ENCODE data around the gene WNT6.

The WNT6 gene

DNA sequence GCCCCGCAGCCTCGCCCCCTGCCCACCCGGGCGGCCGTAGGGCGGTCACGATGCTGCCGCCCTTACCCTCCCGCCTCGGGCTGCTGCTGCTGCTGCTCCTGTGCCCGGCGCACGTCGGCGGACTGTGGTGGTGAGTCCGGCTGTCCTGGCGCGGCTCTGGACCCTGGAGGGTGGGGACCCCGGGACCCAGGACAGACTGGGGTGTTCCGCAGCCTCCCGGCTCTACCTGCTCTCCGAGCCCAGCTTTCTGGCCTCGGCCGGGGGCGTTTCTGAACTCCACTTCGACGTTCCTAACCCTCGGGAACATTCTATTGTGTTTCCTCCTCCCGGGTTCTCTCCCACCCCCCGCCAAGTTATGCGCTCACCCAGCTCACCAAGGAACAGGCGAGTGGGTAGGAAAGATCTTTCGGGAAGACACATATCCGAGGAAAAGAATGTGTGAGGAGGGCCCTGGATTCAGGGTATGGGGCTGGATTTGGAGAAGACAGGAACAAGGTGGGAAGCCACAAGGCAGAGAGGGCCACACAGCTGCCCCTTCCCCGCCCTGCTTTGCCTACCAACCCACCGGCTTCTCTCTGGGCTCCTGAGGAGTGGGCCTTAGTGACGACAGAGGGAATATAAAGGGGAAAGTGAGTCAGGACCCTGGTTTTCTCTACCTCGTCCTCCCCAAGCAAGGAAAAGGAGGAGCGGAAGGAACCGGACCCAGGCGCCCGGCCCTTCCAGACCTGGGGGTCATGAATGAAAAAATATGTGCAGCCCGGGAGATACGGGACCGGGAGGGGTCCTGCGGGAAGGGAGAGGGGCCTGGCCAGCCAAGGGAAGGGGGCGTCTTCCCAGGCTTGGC is 605 bp downstream of the WNT6 start:
- TF ChIP-seq GATA2 (IDR thresholded peaks at IDR 0.05; ENCODE audit: low read depth, low read length) = no peak
- TF ChIP-seq GATA3 (IDR thresholded peaks at IDR 0.05; ENCODE audit: low read depth, low read length) = no peak

DNA sequence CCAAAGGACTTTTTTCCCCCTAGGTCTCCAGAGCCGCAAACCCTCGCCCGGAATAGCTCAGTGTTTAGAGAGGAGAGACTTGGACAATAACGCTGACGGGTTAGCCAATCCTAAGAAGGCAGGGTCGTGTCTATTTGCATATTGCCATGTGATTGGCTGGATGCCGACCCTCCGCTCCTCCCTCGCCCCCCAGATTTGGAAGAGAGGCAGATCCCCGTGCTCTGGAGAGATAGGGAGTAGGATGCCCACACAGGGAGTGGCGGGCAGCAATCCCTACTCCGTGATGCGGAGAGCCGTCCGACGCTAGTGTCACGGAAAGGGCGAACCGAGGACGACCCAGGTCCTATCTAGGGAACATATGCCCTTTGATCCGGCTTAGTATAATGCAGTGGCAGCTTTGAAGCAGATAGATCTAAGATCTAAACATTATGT is 1.4 kb downstream of the WNT6 start:
- TF ChIP-seq GATA3 (IDR thresholded peaks at IDR 0.05; ENCODE audit: low read depth, low read length) = no peak
- peak; percentile 36; the same call in 1 of the 2 replicates for TF ChIP-seq GATA2 (IDR thresholded peaks at IDR 0.05; ENCODE audit: low read depth, low read length)

DNA sequence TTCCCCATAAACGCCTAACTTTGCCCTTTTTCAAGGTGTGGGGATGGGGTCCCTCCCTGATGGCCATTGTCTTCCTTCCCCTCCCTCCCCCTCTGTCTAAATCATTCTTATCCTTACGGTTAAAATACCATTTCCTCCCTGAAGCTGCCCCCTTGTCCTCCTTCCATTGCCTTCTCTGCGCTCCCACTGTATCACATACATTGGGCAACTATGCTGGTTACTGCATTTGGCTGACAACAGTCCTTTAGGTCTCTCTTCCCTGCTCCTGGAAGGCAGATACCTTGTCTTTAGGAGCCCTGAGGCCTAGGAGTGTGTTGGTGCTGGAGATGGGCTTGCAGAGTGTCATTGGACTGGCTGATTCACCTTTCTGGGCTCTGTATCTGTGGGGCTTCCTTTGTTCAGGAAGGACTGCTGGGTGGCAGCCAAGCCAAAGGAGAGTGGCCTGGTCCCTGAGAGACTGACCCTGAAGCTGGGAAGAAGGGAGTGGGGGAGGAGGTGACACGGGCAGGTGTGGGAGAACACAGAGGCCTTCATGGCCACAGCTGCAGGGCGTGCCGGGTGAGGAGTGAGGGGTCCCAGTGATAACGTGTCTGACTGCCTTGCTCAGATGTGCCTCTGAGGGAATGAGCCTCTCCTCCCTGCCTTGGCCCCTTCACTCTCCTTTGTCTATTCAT is 2.2 kb downstream of the WNT6 start:
- TF ChIP-seq GATA2 (IDR thresholded peaks at IDR 0.05; ENCODE audit: low read depth, low read length) = no peak
- TF ChIP-seq GATA3 (IDR thresholded peaks at IDR 0.05; ENCODE audit: low read depth, low read length) = no peak

DNA sequence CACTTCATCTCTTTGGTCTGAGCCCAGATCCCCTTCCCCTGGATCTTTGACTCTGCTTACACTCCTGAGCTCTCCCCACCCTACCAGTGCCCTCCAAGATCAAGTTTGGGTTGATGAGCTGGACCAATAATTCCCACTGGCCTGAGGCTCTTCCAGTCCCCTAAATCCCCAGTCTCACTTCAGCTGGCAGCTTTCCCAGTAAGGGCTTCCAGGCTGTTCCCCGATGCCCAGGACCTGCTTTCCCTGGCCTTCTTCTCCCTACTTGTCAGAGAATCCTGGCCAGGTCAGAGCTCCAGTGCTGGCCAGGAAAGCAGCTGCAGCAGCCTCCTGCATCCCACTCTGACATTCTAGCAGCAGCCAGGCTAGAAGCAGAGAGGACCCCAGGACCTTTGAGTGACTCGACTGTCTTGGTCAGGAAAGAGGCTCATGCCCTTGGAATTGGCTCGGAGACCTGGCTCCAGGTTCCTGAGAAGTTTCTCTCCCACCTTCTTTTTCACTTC is 3.5 kb downstream of the WNT6 start:
- TF ChIP-seq GATA3 (IDR thresholded peaks at IDR 0.05; ENCODE audit: low read depth, low read length) (no peak), GATA2 (IDR thresholded peaks at IDR 0.05; ENCODE audit: low read depth, low read length) (no peak)

DNA sequence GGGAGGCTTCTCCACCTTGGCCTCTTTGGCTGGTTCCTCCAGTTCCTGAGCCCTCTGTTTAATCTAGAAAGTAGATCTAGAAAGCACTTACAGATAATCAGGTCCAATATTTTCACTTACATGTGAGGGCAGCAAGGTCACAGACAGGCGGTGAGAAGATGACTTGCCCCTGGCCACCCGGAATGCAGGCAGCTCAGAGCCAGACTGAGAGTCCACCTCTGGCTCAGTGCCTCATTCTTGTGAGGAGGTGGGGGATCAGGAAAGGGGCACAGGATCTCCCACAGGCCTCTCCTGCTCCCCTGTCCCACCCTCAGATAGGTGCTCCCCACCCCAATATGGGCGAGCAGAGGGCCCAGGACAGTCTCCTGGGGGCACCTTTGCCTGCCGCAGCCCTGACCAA is 5.8 kb downstream of the WNT6 start:
- no peak for TF ChIP-seq GATA3 (IDR thresholded peaks at IDR 0.05; ENCODE audit: low read depth, low read length)
- no peak for TF ChIP-seq GATA2 (IDR thresholded peaks at IDR 0.05; ENCODE audit: low read depth, low read length)

DNA sequence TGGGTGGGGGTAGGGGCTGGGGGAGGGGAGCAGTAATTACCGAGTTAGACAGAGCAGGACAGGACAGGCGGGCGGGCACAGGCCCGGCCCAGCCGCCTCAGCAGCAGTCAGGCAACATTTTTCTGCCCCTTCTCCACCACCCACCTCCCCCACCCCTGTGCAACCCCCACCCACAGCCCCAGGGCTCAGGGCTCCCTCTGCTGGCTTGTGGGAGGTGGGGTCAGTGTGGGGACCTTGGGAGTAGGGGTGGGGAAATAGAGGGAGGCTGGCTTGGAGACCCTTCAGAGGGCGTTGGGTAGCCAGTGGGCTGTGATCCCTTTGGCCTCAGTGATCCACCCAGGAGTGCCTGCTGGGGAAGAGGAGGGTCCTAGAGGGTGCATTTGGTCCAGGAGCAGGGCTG is 6.4 kb downstream of the WNT6 start:
- TF ChIP-seq GATA3 (IDR thresholded peaks at IDR 0.05; ENCODE audit: low read depth, low read length) (no peak), GATA2 (IDR thresholded peaks at IDR 0.05; ENCODE audit: low read depth, low read length) (no peak)

DNA sequence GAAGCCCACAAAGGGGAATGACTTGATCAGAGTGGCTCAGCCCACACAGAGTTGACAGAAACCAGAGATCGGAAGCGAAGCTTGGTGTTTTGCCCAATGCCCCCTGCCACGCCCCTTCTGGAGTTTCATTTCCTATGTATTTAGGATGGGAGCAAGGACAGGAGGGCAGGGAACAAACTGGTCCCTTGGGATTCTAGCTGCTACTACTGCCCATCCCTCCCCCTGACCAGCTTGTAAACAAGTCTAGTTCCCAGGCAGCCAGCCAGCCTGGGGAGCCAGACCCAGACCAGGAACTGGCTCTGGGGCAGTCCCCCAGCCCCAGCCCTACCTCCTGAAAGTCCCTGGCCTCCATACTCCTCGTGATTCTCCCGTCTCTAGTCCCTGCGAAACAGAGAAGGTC is 8.3 kb downstream of the WNT6 start:
- TF ChIP-seq GATA3 (IDR thresholded peaks at IDR 0.05; ENCODE audit: low read depth, low read length) (no peak), GATA2 (IDR thresholded peaks at IDR 0.05; ENCODE audit: low read depth, low read length) (no peak)

DNA sequence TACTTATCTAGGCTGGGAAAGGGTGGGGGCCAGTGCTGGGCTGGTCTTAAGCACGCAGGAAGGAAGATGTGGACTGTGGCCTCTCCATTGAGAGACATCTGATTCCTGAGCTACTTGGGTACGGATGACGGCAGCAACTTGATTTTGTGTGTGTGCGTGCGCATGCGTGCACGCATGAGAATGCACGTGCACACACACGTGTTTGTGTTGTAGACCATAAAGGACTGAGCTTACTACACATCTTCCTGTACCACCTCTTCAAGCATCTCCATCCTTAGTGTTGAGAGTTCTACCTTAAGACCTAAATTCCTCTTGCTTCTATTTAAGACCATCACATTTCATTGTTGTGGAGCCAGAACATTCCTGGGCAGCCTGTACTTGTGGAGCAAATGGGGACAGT is 9.5 kb downstream of the WNT6 start:
- TF ChIP-seq GATA3 (IDR thresholded peaks at IDR 0.05; ENCODE audit: low read depth, low read length) (no peak), GATA2 (IDR thresholded peaks at IDR 0.05; ENCODE audit: low read depth, low read length) (no peak)

DNA sequence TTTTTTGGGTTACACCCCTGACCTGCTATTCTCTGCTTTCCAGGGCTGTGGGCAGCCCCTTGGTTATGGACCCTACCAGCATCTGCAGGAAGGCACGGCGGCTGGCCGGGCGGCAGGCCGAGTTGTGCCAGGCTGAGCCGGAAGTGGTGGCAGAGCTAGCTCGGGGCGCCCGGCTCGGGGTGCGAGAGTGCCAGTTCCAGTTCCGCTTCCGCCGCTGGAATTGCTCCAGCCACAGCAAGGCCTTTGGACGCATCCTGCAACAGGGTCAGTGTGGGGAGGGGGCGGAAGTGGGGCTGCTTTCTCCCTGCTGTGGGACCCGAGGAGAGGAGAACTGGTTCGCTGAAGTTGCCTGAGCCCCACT is 11.4 kb downstream of the WNT6 start:
- TF ChIP-seq GATA3 (IDR thresholded peaks at IDR 0.05; ENCODE audit: low read depth, low read length) (no peak), GATA2 (IDR thresholded peaks at IDR 0.05; ENCODE audit: low read depth, low read length) (no peak)

DNA sequence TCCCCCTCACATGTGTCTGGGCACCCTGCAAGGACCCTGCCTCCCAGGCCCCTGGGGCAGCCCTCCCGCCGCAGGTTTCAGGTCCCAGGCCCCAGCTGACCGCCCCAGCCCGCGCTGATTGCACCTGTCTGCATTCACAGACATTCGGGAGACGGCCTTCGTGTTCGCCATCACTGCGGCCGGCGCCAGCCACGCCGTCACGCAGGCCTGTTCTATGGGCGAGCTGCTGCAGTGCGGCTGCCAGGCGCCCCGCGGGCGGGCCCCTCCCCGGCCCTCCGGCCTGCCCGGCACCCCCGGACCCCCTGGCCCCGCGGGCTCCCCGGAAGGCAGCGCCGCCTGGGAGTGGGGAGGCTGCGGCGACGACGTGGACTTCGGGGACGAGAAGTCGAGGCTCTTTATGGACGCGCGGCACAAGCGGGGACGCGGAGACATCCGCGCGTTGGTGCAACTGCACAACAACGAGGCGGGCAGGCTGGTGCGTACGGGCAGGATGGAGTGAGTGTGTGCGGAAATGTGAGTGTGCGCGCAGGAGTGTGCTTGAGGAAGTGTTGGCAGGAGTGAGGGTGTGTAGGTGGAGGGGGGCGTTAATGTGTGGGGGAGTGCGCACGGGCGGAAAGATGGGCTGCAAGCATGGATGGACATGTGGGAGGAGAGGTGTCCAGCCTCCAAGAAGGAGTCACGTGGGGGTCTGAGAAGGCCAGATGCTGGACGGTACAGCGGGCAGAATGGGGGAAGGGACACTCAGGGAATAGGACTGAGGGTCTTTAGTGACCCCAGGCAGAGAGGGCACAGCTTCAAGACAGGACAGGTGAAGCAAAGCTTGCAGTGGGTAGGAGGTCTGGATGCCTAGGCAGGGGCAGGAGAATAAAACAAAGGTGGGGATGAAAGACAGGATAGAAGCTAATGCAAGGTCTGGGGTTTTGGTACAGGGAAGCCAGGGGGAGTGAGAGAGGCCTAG is 12.0 kb downstream of the WNT6 start:
- no peak for TF ChIP-seq GATA3 (IDR thresholded peaks at IDR 0.05; ENCODE audit: low read depth, low read length)
- no peak for TF ChIP-seq GATA2 (IDR thresholded peaks at IDR 0.05; ENCODE audit: low read depth, low read length)

DNA sequence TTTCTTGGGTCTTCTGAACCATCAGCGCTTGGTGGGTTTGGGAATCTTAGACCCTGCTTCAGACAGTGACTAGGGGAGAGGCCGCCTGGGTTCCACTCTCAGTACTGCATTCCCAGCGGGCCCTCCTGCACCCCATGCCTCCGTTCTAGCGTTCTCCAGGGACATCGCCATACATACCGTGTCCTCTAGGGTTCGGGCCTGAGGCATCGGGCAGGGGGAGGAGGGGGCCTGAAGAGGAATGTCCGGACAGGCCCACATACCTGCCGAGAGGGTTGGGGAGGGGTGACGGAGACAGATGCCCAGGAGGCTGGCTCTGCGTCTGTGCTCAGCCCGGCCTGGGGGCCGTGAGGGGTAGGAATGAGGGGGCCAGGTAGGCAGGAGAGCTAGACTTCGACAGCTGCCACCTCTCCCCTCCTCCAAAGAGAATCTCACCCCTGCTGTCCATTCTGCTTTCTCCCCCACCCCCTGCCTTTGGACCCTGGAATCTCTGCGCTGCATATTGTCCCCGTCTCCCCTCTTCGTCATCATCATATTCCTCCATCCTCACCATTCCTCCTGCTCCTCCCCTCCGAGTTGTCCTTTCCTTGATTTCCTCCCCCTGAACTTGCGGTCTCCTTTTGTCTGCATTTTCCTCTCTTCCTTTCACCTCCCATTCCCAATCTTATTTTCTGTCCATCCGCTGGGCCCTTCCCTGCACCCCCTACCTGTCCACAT is 13.2 kb downstream of the WNT6 start:
- TF ChIP-seq GATA3 (IDR thresholded peaks at IDR 0.05; ENCODE audit: low read depth, low read length) = no peak
- no peak for TF ChIP-seq GATA2 (IDR thresholded peaks at IDR 0.05; ENCODE audit: low read depth, low read length)

DNA sequence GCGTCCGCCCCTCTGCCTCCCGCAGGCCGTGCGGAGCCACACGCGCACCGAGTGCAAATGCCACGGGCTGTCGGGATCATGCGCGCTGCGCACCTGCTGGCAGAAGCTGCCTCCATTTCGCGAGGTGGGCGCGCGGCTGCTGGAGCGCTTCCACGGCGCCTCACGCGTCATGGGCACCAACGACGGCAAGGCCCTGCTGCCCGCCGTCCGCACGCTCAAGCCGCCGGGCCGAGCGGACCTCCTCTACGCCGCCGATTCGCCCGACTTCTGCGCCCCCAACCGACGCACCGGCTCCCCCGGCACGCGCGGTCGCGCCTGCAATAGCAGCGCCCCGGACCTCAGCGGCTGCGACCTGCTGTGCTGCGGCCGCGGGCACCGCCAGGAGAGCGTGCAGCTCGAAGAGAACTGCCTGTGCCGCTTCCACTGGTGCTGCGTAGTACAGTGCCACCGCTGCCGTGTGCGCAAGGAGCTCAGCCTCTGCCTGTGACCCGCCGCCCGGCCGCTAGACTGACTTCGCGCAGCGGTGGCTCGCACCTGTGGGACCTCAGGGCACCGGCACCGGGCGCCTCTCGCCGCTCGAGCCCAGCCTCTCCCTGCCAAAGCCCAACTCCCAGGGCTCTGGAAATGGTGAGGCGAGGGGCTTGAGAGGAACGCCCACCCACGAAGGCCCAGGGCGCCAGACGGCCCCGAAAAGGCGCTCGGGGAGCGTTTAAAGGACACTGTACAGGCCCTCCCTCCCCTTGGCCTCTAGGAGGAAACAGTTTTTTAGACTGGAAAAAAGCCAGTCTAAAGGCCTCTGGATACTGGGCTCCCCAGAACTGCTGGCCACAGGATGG is 14.0 kb downstream of the WNT6 start:
- TF ChIP-seq GATA2 (IDR thresholded peaks at IDR 0.05; ENCODE audit: low read depth, low read length) = no peak
- TF ChIP-seq GATA3 (IDR thresholded peaks at IDR 0.05; ENCODE audit: low read depth, low read length) = no peak

All from SH-SY5Y (cell line).